GM12801 (cell line): ENCODE results near the gene ULK4.

Source experiments
- TF ChIP-seq, protein P1 (sequence below): IDR thresholded peaks from one replicate; pipeline ENCODE4 v1.5.1; 2011; ENCODE audit warnings: control low read depth; ENCODE audit not compliant: insufficient read length; ENCODE audit errors: extremely low read depth

The ULK4 gene

GRCh38 chr3:41569632-41570305 lies 392.1 kb downstream of the ULK4 start:
- TF ChIP-seq, protein P1, sequence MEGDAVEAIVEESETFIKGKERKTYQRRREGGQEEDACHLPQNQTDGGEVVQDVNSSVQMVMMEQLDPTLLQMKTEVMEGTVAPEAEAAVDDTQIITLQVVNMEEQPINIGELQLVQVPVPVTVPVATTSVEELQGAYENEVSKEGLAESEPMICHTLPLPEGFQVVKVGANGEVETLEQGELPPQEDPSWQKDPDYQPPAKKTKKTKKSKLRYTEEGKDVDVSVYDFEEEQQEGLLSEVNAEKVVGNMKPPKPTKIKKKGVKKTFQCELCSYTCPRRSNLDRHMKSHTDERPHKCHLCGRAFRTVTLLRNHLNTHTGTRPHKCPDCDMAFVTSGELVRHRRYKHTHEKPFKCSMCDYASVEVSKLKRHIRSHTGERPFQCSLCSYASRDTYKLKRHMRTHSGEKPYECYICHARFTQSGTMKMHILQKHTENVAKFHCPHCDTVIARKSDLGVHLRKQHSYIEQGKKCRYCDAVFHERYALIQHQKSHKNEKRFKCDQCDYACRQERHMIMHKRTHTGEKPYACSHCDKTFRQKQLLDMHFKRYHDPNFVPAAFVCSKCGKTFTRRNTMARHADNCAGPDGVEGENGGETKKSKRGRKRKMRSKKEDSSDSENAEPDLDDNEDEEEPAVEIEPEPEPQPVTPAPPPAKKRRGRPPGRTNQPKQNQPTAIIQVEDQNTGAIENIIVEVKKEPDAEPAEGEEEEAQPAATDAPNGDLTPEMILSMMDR = no peak

GRCh38 chr3:41565948-41566514 lies 395.9 kb downstream of the ULK4 start:
- TF ChIP-seq, protein P1 = no peak

GRCh38 chr3:41565003-41565402 lies 396.9 kb downstream of the ULK4 start:
- TF ChIP-seq, protein P1 = no peak

GRCh38 chr3:41532976-41533375 lies 428.9 kb downstream of the ULK4 start:
- TF ChIP-seq, protein P1 = no peak

DNA sequence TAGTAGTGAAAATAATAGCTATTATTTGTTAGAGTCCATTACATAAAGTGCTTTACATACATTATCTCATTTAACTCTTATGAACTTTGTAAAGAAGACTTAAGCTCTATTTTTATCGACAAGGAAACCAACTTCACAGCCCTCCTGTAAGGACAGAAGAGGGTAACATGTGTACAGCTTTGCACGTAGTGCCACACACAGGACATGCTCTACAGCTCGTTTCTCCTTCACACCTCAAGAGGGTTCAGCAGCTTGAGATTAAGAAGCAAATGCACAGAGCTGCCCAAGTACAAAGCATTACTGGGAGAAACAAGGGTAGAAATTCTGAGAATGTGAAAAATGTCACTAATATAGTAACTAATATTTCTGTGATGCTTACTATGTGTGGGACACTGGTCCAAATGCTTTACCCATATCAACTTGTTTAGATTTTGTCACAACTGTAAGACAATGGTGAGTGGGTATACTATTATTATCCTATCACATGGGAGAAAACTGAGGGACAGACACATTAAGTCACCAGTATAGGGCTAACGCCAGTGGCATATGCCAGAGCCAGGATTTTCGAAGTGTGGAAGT lies 434.8 kb downstream of the ULK4 start:
- TF ChIP-seq, protein P1 = no peak

- TF ChIP-seq, protein P1 = no peak
Measured at GRCh38 chr3:41525303-41526064, 436.4 kb downstream of the ULK4 start.

- TF ChIP-seq, protein P1 = no peak
Measured at GRCh38 chr3:41523897-41524296, 438.0 kb downstream of the ULK4 start.
